HG02610 (cell line): ENCODE measurements around the gene ARHGAP42.

ENCODE experiments used
- ATAC-seq: cut with Tn5 transposase; IDR thresholded peaks from one replicate; pipeline ENCODE4 v1.9.1; 2021; ENCODE audit warnings: mild to moderate bottlenecking, moderate library complexity; ENCODE audit not compliant: unreplicated experiment

Gene ARHGAP42

DNA sequence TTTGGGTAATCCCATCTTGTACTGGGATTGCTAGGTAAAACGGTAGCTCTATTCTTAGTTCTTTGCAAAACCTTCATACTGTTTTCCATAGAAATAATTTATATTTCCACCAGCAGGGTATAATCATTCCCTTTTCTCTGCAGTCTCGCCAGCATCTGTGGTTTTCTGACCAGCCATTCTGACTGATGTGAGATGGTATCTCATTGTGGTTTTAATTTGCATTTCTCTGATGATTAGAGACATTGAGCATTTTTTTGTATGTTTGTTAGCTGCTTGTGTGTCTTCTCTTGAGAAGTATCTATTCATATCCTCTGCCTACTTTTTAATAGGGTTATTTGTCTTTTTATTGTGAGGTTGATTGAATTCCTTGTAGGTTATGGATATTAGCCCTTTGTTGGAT lies 221.7 kb downstream of the ARHGAP42 start:
- ATAC-seq, result peak; percentile 39

- peak; percentile 94 for ATAC-seq
Observed at GRCh38 chr11:100910808-100911207, 223.7 kb downstream of the ARHGAP42 start.

- ATAC-seq, result no peak
Observed at GRCh38 chr11:100914415-100915110, 227.5 kb downstream of the ARHGAP42 start.

DNA sequence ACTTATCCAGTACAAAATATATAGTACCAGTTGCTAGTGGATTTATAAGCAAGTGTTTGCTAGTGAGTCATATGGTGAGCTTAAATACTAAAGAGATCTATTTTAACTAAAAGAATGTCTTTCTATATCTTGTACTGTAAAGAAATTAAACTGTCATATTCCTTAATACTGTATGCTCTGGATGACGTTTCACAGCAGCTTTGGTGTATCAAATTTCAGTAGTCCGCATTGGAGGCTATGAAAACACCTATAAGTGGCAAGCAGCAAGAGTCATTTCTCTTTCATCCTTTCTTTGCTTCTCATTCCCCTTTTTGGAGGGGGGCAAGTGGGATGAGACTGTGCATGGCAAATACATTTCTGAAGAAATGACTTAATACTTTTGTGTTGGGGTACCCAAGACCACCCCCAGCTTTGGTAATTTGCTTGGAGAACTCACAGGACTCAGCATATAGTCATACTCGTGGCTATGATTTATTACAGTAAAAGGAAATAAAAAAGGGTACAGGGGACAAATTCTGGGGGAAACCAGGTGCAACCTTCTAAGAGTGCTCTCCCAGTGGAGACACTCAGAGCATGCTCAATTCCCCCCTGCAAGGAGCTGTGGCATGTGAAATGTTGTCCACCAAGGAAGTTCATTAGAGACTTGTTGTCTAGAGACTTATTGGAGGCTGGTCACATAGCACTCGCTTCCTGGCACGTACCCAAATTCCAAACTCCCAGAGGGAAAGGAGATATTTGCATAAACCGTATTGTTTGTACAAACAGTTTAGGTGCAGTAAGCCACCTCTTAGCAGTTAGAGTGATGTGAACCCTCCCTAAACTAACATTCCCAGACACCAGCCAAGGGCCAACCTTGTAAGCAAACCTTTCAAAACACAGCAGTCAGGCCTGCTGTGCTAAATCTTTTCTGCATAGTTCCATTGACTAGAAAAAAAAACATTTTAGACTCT lies 231.7 kb downstream of the ARHGAP42 start:
- ATAC-seq, result no peak

- ATAC-seq, result no peak
Observed at GRCh38 chr11:100920593-100920992, 233.5 kb downstream of the ARHGAP42 start.

GRCh38 chr11:100922121-100922520 lies 235.0 kb downstream of the ARHGAP42 start:
- ATAC-seq, result no peak

DNA sequence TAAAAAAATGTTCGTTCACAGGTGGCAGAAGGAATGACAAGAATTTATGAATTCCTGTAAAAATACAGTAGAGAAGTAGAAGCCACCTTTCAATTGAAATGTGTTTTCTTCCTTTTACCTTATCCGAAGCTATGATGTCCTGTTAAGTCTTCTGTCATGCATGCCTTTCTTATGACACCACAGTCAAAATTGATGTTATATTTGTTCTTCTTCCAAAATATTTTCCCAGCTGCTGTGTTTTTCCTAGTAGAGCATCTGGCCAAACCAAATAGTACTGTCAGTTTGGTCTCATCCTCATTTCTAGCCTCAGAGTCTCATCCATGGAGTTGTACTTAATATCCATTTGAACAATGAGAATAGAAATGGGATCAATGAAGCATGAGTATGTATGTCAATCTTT lies 236.5 kb downstream of the ARHGAP42 start:
- no peak for ATAC-seq

DNA sequence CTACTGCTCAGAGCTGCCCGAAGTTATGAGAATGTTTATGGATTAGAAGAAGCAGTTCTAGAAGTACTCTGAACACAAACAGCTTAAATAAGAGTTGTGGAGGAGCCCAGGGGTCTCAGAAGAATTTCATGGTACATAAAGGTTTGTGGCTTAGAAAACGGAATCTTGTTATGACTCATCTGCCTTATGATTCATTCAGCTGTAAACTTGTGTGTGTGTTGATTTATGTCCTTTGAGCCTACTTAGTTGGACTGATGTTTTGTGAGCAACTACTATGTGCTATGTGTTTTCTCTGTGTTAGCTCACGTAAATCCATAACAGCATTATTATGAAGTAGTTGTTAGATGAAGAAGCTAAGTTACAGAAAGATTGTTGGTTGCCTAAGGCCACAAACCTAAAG lies 238.8 kb downstream of the ARHGAP42 start:
- peak; percentile 72 for ATAC-seq

DNA sequence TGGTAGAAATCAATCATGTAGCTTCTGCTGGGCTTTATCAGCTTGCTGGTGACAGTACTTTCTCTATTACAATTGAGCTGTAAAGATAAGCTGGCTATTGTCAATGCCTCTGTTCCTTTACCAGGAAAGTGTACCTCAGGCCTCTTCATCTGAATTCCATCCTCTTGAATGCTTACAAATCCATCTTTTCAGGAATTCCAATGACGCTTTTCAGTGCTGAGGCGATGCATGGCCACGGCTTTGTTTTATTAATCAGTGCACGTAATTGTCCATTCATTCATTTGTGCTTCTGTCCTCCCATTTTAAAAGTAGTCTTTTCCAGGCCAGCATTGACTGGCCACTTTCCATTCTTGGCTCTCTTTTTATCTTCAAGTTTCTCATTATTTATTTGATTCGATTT lies 240.5 kb downstream of the ARHGAP42 start:
- no peak for ATAC-seq

DNA sequence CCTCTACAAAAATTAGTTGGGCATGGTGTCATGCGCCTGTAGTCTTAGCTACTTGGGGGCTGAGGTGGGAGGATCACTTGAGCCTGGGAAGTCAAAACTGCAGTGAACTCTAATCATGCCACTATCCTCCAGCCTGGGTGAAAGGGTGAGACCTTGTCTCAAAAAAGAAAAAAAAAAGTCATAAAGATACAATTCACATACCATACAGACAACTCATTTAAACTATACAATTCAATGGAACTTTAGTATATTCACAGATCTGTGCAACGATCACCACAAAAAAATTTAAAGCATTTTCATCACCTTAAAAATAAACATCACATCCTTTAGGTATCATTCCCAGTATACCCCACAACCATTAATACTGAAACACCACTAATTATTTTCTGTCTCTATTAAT lies 241.3 kb downstream of the ARHGAP42 start:
- ATAC-seq, result no peak

- ATAC-seq, result peak; percentile 79
Observed at GRCh38 chr11:100929377-100929776, 242.3 kb downstream of the ARHGAP42 start.

- no peak for ATAC-seq
Observed at GRCh38 chr11:100930185-100930778, 243.2 kb downstream of the ARHGAP42 start.

DNA sequence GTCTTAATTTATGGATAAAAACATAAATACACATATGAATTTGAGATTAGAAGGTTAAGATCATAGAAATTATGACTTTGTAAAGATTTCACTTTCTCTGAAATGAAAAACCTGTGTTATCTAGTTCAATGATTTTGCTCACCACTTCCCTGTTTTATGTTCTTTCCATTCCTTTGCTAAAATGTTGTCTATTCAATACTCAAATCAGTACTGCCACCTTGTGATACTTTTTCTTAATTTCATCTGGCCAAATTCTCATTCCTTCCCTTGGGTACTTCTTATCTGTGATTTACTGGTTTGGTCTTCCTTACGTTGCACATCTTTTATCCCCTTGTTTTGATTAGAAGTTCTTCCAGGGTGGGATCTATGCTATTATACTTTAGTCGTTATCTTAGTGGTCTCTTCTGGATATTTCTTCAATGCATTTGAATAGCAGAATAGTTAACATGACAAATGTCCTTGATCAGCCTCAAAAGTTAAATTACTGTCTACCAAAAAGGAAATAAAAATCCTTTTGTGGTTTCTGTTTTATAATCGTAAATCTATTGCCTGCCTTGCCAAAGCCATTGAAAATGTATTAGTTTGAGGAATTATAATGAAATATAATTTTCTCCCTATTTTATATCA lies 245.5 kb downstream of the ARHGAP42 start:
- no peak for ATAC-seq

DNA sequence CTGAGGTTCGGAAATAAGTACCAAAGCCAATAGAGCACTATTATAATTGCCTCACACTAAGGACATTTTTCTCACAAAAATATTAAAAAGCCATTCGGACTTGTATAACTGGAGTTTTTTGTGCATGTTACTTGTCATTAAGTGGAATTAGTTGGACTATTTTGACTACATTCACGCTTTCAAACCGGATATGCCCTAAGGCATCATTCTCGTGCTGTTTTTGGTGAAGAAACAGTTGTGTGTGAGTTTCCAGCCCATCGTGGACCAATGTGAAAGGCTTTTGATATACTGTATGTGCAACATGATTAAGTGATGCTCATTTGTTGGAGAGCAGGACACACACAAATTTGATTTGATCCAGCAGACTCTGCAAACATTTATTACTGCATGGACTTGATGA lies 249.7 kb downstream of the ARHGAP42 start:
- no peak for ATAC-seq

DNA sequence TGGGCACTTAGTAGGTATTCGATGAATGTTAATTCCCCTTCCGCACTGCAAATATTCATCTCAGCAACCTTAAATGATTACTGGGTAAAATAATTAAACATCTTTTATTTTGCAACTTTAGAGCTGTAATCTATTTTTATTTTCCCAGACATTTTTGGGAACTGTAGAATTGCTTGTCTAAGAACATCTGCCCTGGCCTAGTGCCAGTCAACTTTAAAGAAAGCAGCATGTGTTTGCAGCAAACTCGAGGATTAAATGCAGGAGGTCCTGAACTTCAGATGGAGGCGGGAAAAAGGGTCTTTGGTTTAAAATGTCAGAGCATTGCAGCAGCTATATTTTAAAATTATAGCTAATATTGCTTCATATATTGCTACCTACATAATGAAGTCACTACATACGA lies 252.5 kb downstream of the ARHGAP42 start:
- no peak for ATAC-seq

GRCh38 chr11:100940111-100940510 lies 253.0 kb downstream of the ARHGAP42 start:
- ATAC-seq, result no peak

DNA sequence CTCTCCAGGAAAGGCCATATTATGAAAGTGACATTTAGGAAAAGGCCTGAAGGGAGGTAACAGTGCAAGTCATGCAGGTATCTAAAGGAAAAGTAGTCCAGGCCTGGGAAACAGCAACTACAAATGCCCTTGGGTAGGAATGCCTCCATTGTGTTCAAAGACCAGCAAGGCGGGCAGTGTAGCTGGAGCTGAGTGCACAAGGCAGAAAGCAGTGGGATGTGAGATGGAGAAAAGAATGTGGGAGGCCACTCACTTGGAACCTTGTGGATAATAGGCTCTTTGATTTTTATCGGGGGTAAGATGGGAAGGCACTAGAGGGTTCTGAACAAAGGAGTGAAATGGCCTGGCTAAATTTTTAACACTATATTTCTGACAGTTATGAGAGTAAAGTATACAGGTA lies 253.9 kb downstream of the ARHGAP42 start:
- ATAC-seq, result no peak

- no peak for ATAC-seq
Observed at GRCh38 chr11:100942016-100942415, 254.9 kb downstream of the ARHGAP42 start.

GRCh38 chr11:100948936-100949335 lies 261.8 kb downstream of the ARHGAP42 start:
- no peak for ATAC-seq

- ATAC-seq, result no peak
Observed at GRCh38 chr11:100949443-100949842, 262.4 kb downstream of the ARHGAP42 start.

- ATAC-seq, result no peak
Observed at GRCh38 chr11:100955318-100955717, 268.2 kb downstream of the ARHGAP42 start.
